NCI-H1105 treated with DMSO at 0.1 percent for 48 hours (cell line): ENCODE results near the gene TTLL4.

Source experiments
- DNase-seq: peaks from one replicate; lab custom pipeline; 2025; lab: John Stamatoyannopoulos, UW

The TTLL4 gene

DNA sequence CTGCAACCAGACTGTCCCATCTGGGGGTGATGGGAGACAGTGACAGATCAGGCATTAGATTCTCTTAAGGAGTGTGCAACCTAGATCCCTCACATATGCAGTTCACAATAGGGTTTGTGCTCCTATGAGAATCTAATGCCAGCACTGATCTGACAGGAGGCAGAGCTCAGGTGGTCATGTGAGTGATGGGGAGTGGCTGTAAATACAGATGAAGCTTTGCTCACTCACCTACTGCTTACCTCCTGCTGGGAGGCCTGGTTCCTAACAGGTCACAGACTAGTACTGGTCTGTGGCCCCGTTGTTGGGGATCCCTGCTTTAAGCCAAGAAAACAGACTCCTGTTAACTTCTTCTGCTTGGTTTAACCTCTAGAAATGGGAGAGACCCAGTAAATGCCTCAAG lies 74.5 kb downstream of the TTLL4 start:
- DNase-seq: no peak

DNA sequence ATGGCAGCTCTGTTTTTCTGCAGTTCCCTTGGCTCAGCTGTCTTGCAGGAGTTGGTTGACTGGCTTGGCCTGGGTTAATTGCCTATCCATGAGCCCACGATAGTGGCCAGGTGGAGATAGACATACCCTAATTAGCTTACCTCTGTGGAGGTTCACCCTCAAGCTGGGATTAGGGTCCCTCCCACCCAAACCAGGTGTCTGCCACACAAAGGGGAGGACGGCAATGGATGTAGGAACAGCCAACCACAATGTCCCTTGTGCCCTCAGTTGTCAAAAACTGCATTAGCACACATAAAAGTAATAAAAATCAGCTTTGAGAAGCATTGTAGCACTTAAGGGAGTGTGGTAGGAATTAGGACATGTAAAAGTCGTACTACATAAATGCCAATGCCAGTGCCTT lies 75.5 kb downstream of the TTLL4 start:
- DNase-seq: no peak

GRCh38 chr2:218788529-218789255 lies 78.1 kb downstream of the TTLL4 start:
- DNase-seq: no peak

DNA sequence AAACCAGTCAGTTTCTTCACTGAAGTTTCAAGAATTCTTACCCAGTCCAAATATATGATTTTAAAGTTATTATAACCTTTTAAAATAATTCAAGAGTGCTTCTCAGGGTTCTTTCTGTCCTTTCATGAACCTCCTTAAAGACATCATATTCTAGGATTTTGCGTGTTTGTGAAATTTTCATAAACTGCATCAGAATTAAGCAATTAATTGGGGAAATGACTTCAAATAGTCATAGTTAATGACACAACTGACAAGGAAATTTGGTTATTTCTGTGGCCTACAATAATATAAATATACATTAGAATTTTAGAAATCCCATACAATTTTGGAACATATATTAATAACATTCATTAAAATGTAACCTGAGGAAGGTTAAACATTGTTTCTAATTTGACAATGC lies 81.8 kb downstream of the TTLL4 start:
- no peak for DNase-seq

- DNase-seq: no peak
Observed at GRCh38 chr2:218796691-218797090, 86.1 kb downstream of the TTLL4 start.

GRCh38 chr2:218798767-218799504 lies 88.3 kb downstream of the TTLL4 start:
- no peak for DNase-seq

GRCh38 chr2:218799990-218800389 lies 89.4 kb downstream of the TTLL4 start:
- DNase-seq: no peak

GRCh38 chr2:218802386-218802994 lies 91.9 kb downstream of the TTLL4 start:
- DNase-seq: no peak

DNA sequence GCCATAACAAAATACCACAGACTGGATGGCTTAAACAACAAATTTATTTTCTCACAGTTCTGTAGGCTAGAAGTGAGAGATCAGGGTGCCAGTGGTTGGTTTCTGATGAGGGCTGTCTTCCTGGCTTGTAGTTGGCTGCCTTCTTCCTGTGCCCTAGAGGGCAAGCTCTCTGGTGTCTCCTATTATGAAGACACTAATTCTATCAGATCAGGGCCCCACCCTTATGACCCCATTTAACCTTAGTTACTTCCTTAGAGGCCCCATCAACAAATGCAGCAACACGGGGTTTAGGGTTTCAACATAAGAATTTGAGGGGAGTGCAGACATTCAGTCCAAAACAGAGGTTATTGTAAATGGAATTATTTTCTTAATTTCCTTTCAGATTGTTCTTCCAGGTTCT lies 94.2 kb downstream of the TTLL4 start:
- no peak for DNase-seq
